Effector memory CD4-positive, alpha-beta T cell (primary cell): ENCODE data around the gene NEUROD6.

ENCODE experiments used
- DNase-seq, 3 donors: peaks; one replicate each; pipeline ENCODE4 v3.0.0-alpha.2; 2020
- H3K27ac ChIP-seq: 2 replicates; pipeline ENCODE4 v1.7.0; 2013; ENCODE audit warnings: mild to moderate bottlenecking, low read length, moderate library complexity; ENCODE audit not compliant: insufficient read depth, poor library complexity, severe bottlenecking
- H3K27me3 ChIP-seq: replicated peaks from 2 replicates; pipeline ENCODE4 v1.7.0; 2013; ENCODE audit warnings: mild to moderate bottlenecking, low read length; ENCODE audit not compliant: insufficient read depth, control insufficient read depth, poor library complexity, severe bottlenecking
- H3K36me3 ChIP-seq: 2 replicates; pipeline ENCODE4 v1.7.0; 2013; ENCODE audit warnings: mild to moderate bottlenecking, low read length, moderate library complexity; ENCODE audit not compliant: control insufficient read depth, insufficient read depth
- H3K4me1 ChIP-seq: 2 replicates; pipeline ENCODE4 v1.7.0; 2013; ENCODE audit warnings: low read length, mild to moderate bottlenecking; ENCODE audit not compliant: control insufficient read depth, insufficient read depth, poor library complexity, severe bottlenecking
- H3K4me3 ChIP-seq: 2 replicates; pipeline ENCODE4 v1.7.0; 2013; ENCODE audit warnings: low read length, low read depth, mild to moderate bottlenecking; ENCODE audit not compliant: insufficient read depth, poor library complexity, severe bottlenecking
- H3K9me3 ChIP-seq: 2 replicates; pipeline ENCODE4 v1.7.0; 2013; ENCODE audit warnings: mild to moderate bottlenecking, low read length, moderate library complexity; ENCODE audit not compliant: control insufficient read depth

The NEUROD6 gene

DNA sequence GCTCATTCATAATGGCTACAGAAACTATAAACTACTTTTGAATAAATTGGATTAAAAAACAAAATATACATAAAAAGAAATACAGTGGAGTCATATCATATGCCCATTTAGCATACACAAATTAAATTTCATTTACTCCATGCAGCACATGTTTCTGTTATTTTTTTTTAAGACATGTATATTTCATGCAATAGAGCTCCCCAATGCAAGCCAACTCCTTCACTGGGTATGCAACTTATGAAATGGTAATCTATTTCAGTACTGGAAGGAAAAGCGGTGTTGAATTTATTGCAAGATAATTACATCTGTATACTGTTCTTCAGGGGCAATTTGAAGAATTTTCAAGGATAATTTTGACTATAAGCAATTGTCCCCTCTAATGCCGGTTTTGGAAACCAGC lies 49.9 kb downstream of the NEUROD6 start:
- DNase-seq = no peak
- H3K27ac ChIP-seq = no peak overlapping the region
- no peaks in the 10 kb centered on the region for H3K4me1 ChIP-seq
- H3K9me3 ChIP-seq = no peaks in the 10 kb centered on the region
- no peaks in the 10 kb centered on the region for H3K36me3 ChIP-seq
- no peaks in the 10 kb centered on the region for H3K27me3 ChIP-seq
- no peak overlapping the region for H3K4me3 ChIP-seq
